GM19035 (cell line): ENCODE data around the gene PCSK2.

Experiments
- ATAC-seq: cut with Tn5 transposase; IDR thresholded peaks from one replicate; pipeline ENCODE4 v1.9.1; 2021; ENCODE audit not compliant: unreplicated experiment

PCSK2 gene

GRCh38 chr20:17391127-17391771 lies 164.4 kb downstream of the PCSK2 start:
- no peak for ATAC-seq

- ATAC-seq, result no peak
Measured at GRCh38 chr20:17394411-17394810, 167.6 kb downstream of the PCSK2 start.

GRCh38 chr20:17395729-17396128 lies 168.9 kb downstream of the PCSK2 start:
- no peak for ATAC-seq

GRCh38 chr20:17399303-17399985 lies 172.6 kb downstream of the PCSK2 start:
- ATAC-seq, result no peak

GRCh38 chr20:17403461-17403860 lies 176.6 kb downstream of the PCSK2 start:
- no peak for ATAC-seq

GRCh38 chr20:17406051-17406590 lies 179.3 kb downstream of the PCSK2 start:
- ATAC-seq, result no peak

- no peak for ATAC-seq
Measured at GRCh38 chr20:17407550-17407949, 180.7 kb downstream of the PCSK2 start.

GRCh38 chr20:17417225-17417624 lies 190.4 kb downstream of the PCSK2 start:
- no peak for ATAC-seq

GRCh38 chr20:17418737-17419136 lies 191.9 kb downstream of the PCSK2 start:
- no peak for ATAC-seq

GRCh38 chr20:17419479-17420041 lies 192.7 kb downstream of the PCSK2 start:
- ATAC-seq, result no peak

GRCh38 chr20:17421493-17421892 lies 194.7 kb downstream of the PCSK2 start:
- no peak for ATAC-seq

- no peak for ATAC-seq
Measured at GRCh38 chr20:17423782-17424181, 196.9 kb downstream of the PCSK2 start.

- ATAC-seq, result no peak
Measured at GRCh38 chr20:17427638-17428037, 200.8 kb downstream of the PCSK2 start.

- no peak for ATAC-seq
Measured at GRCh38 chr20:17430125-17430950, 203.5 kb downstream of the PCSK2 start.

- ATAC-seq, result no peak
Measured at GRCh38 chr20:17431621-17432364, 205.0 kb downstream of the PCSK2 start.

GRCh38 chr20:17436664-17437063 lies 209.8 kb downstream of the PCSK2 start:
- no peak for ATAC-seq

GRCh38 chr20:17437251-17437650 lies 210.4 kb downstream of the PCSK2 start:
- ATAC-seq, result no peak

- ATAC-seq, result no peak
Measured at GRCh38 chr20:17438436-17439039, 211.7 kb downstream of the PCSK2 start.

GRCh38 chr20:17439616-17440296 lies 212.9 kb downstream of the PCSK2 start:
- ATAC-seq, result no peak

- no peak for ATAC-seq
Measured at GRCh38 chr20:17441745-17442144, 214.9 kb downstream of the PCSK2 start.
